Measurements from ENCODE around the gene DDX41. TPM values are rescaled to one million over a fixed set of nuclear protein-coding genes. Genes with fewer than 3 reads are reported as not detected.

DDX41 gene
- total and polyA plus RNA-seq, 2 experiments from 2014 or later: 67.9 to 117 TPM

- H3K9me2 ChIP-seq (ENCODE audit: insufficient read depth): no peaks in the 10 kb centered on the region
- H3K27me3 ChIP-seq (replicated peaks; ENCODE audit: insufficient read depth): no peaks in the 10 kb centered on the region
- no peak for DNase-seq
- no peak overlapping the region for H2AFZ ChIP-seq
- H3F3A ChIP-seq (ENCODE audit: insufficient read depth): peaks cover 6% of the 10 kb centered on the region; the same call in 1 of the 2 replicates
- H3K27ac ChIP-seq: no peak overlapping the region
- peaks cover 19% of the 10 kb centered on the region for H3K36me3 ChIP-seq (ENCODE audit: low read depth)
- peaks cover 5% of the 10 kb centered on the region; the same call in 1 of the 2 replicates for H3K4me1 ChIP-seq (ENCODE audit: insufficient read depth)
- H3K4me2 ChIP-seq (ENCODE audit: unreplicated experiment): no peak overlapping the region
- TF ChIP-seq EZH2phosphoT487 (IDR thresholded peaks at IDR 0.05; ENCODE audit: insufficient read depth, low read depth) (no peak), EZH2 (IDR thresholded peaks at IDR 0.05; ENCODE audit: insufficient read depth, poor library complexity, severe bottlenecking) (no peak)
- H3K4me3 ChIP-seq: no peak overlapping the region
- peaks cover 56% of the 10 kb centered on the region for H3K79me2 ChIP-seq (ENCODE audit: insufficient read depth)
- no peaks in the 10 kb centered on the region for H4K20me1 ChIP-seq (ENCODE audit: insufficient read depth)
- WGBS, 2 experiments (ENCODE audit: low coverage in 1 of 2, low lambda C conversion rate in 2 of 2, missing lambda C conversion rate in 2 of 2): 91 to 92% methylated on average over 19 of the region's 19 CpGs
- in situ Hi-C loops (cut with MboI): no loop called here
- no peak overlapping the region for H3K9ac ChIP-seq
- no peaks in the 10 kb centered on the region for H3K9me3 ChIP-seq (ENCODE audit: low read depth)
These were observed 7.2 kb upstream of the DDX41 start for GRCh38 chr5:177523711-177524538.

GRCh38 chr5:177520916-177521513 lies 4.3 kb upstream of the DDX41 start:
- WGBS, 2 experiments (ENCODE audit: low coverage in 1 of 2, low lambda C conversion rate in 2 of 2, missing lambda C conversion rate in 2 of 2): 88 to 96% methylated on average over 2 of the region's 2 CpGs
- Histone ChIP-seq H2AFZ (no peak overlapping the region), H3K27ac (no peak overlapping the region), H3K27me3 (replicated peaks; ENCODE audit: insufficient read depth) (no peaks in the 10 kb centered on the region), H3K9me2 (ENCODE audit: insufficient read depth) (no peaks in the 10 kb centered on the region), H3K79me2 (ENCODE audit: insufficient read depth) (peaks cover 48% of the 10 kb centered on the region), H3K9ac (no peak overlapping the region), H3K4me1 (ENCODE audit: insufficient read depth) (peaks cover 6% of the 10 kb centered on the region; the same call in 1 of the 2 replicates), H3K4me3 (no peak overlapping the region), H3K9me3 (ENCODE audit: low read depth) (no peaks in the 10 kb centered on the region), H3K36me3 (ENCODE audit: low read depth) (peaks cover 19% of the 10 kb centered on the region), H3K4me2 (ENCODE audit: unreplicated experiment) (no peak overlapping the region), H3F3A (ENCODE audit: insufficient read depth) (peaks cover 8% of the 10 kb centered on the region; the same call in 1 of the 2 replicates), H4K20me1 (ENCODE audit: insufficient read depth) (no peaks in the 10 kb centered on the region)
- TF ChIP-seq EZH2phosphoT487 (IDR thresholded peaks at IDR 0.05; ENCODE audit: insufficient read depth, low read depth): no peak
- in situ Hi-C loops (cut with MboI): no loop called here
- peak; percentile 35 for DNase-seq

GRCh38 chr5:177520271-177520670 lies 3.5 kb upstream of the DDX41 start:
- Histone ChIP-seq H4K20me1 (ENCODE audit: insufficient read depth) (no peaks in the 10 kb centered on the region), H3K36me3 (ENCODE audit: low read depth) (peaks cover 19% of the 10 kb centered on the region), H3K27ac (no peak overlapping the region), H3K4me2 (ENCODE audit: unreplicated experiment) (no peak overlapping the region), H3K79me2 (ENCODE audit: insufficient read depth) (peaks cover 49% of the 10 kb centered on the region), H3K4me1 (ENCODE audit: insufficient read depth) (peaks cover 14% of the 10 kb centered on the region), H3K9ac (no peak overlapping the region), H3K9me3 (ENCODE audit: low read depth) (no peaks in the 10 kb centered on the region), H3F3A (ENCODE audit: insufficient read depth) (peaks cover 8% of the 10 kb centered on the region; the same call in 1 of the 2 replicates), H3K9me2 (ENCODE audit: insufficient read depth) (no peaks in the 10 kb centered on the region), H2AFZ (no peak overlapping the region), H3K4me3 (no peak overlapping the region), H3K27me3 (replicated peaks; ENCODE audit: insufficient read depth) (no peaks in the 10 kb centered on the region)
- TF ChIP-seq EZH2 (IDR thresholded peaks at IDR 0.05; ENCODE audit: insufficient read depth, poor library complexity, severe bottlenecking) (no peak), EZH2phosphoT487 (IDR thresholded peaks at IDR 0.05; ENCODE audit: insufficient read depth, low read depth) (no peak)
- in situ Hi-C loops (cut with MboI): no loop called here
- DNase-seq: no peak
- 93 to 100% methylated on average over 3 of the region's 3 CpGs for WGBS, 2 experiments (ENCODE audit: low coverage in 1 of 2, low lambda C conversion rate in 2 of 2, missing lambda C conversion rate in 2 of 2)

DNA sequence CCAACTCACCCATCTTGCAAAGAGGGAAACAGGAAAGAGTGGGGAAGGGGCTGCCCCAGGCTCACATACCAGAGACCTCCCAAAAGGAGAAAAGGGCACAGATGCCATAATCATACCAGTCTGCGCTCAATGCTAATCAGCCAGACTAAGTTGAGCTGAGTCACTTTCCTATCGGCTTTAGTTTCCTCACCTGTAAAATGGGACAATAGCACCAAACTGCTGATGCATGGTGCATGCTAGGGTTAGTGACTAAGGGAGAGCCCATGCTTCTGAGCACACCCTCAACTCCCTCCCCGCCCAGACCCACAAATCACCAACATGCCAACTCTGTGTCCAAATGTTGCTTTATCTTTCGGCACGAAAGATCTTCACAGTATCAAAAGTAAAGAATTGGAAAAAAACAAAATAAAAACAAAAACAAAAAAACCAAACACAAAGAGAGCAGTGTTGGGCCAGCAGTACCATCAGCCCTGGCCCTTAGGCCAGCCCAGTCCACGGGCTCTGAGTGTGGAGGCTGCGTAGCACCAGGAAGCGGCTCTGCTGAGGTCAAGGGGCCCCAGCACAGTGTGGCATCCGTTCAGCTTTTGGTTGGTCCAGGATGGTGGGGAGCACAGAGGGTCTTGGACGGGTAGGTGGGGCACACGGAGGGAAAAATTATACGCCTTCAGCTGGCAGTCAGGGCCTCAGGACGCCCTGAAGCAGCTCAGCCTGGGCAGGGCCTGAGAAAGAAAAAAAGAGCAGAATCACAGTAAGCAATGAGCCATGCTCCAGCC lies 2.9 kb upstream of the DDX41 start:
- Histone ChIP-seq H2AFZ (no peak overlapping the region), H3K79me2 (ENCODE audit: insufficient read depth) (peaks cover 52% of the 10 kb centered on the region), H3K4me1 (ENCODE audit: insufficient read depth) (peaks cover 17% of the 10 kb centered on the region), H3K9ac (no peak overlapping the region), H3K27ac (peak overlapping the region; percentile 36), H3K27me3 (replicated peaks; ENCODE audit: insufficient read depth) (no peaks in the 10 kb centered on the region), H3K9me3 (ENCODE audit: low read depth) (no peaks in the 10 kb centered on the region), H3F3A (ENCODE audit: insufficient read depth) (peaks cover 8% of the 10 kb centered on the region; the same call in 1 of the 2 replicates), H4K20me1 (ENCODE audit: insufficient read depth) (no peaks in the 10 kb centered on the region), H3K4me3 (no peak overlapping the region), H3K4me2 (ENCODE audit: unreplicated experiment) (no peak overlapping the region), H3K36me3 (ENCODE audit: low read depth) (peaks cover 22% of the 10 kb centered on the region), H3K9me2 (ENCODE audit: insufficient read depth) (no peaks in the 10 kb centered on the region)
- 81 to 85% methylated on average over 13 of the region's 13 CpGs for WGBS, 2 experiments (ENCODE audit: low coverage in 1 of 2, low lambda C conversion rate in 2 of 2, missing lambda C conversion rate in 2 of 2)
- no peak for TF ChIP-seq EZH2 (IDR thresholded peaks at IDR 0.05; ENCODE audit: insufficient read depth, poor library complexity, severe bottlenecking)
- TF ChIP-seq EZH2phosphoT487 (IDR thresholded peaks at IDR 0.05; ENCODE audit: insufficient read depth, low read depth): no peak
- no peak for DNase-seq
- in situ Hi-C loops (cut with MboI): no loop called here

All from GM23248 (cell line).